Adrenal gland (tissue), 5 donors: ENCODE results near the gene PPP2R5A.

Source experiments
- POLR2A ChIP-seq, 2 donors: fragments of 450-650 bp; IDR thresholded peaks; one replicate each; pipeline ENCODE4 v1.6.1; 2017; ENCODE audit warnings: antibody characterized with exemption in 2 of 2, mild to moderate bottlenecking in 2 of 2, moderate library complexity in 1 of 2
- TF ChIP-seq, protein P1 (sequence below), 6 experiments: fragments of 450-650 bp in 4 of 6; fragments of 200-600 bp in 2 of 6; sonication (generic) in 1 of 6; IDR thresholded peaks; 1 replicate in 5 of 6; 2 replicates in 1 of 6; pipeline versions ENCODE4 v1.5.1 to v1.8.0; 2016 to 2021; ENCODE audit warnings: antibody characterized with exemption in 6 of 6, mild to moderate bottlenecking in 2 of 6, moderate library complexity in 1 of 6
- donor health status: DM: no; HTN: no; CAD: no.

DNA sequence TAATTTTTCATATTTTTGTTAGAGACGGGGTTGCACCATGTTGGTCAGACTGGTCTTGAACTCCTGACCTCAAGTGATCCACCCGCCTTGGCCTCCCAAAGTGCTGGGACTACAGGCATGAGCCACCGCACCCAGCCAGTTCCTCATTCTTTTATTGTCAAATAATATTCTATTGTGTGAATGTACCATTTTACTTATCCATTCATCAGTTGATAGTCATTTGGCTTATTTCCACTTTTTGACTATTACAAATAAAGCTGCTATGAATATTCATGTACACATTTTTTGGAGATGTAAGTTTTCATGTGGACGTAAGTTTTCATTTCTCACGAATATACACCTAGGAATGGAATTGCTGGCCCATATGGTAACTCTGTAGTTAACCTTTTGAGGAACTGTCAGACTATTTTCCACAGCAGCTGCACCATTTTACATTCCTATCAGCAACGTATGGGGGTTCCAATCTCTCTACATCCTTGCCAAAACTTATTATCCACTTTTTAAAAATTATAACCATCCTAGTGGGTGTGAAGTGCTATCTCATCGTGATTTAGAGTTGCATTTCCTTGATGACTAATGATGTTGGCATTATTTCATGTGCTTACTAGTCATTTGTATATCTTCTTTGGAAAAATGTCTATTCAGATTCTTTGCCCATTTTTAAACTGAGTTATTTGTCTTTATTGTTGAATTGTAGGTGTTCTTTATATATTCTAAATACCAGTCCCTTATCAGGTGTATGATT lies 116.8 kb downstream of the PPP2R5A start:
- TF ChIP-seq, protein P1, sequence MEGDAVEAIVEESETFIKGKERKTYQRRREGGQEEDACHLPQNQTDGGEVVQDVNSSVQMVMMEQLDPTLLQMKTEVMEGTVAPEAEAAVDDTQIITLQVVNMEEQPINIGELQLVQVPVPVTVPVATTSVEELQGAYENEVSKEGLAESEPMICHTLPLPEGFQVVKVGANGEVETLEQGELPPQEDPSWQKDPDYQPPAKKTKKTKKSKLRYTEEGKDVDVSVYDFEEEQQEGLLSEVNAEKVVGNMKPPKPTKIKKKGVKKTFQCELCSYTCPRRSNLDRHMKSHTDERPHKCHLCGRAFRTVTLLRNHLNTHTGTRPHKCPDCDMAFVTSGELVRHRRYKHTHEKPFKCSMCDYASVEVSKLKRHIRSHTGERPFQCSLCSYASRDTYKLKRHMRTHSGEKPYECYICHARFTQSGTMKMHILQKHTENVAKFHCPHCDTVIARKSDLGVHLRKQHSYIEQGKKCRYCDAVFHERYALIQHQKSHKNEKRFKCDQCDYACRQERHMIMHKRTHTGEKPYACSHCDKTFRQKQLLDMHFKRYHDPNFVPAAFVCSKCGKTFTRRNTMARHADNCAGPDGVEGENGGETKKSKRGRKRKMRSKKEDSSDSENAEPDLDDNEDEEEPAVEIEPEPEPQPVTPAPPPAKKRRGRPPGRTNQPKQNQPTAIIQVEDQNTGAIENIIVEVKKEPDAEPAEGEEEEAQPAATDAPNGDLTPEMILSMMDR (IDR thresholded peaks at IDR 0.05): no peak
- no peak for TF ChIP-seq POLR2A (IDR thresholded peaks at IDR 0.05)
